ENCODE measurements around the gene ZNF3. TPM values are rescaled to one million over a fixed set of nuclear protein-coding genes. Genes with fewer than 3 reads are reported as not detected.

Gene ZNF3
- total RNA-seq, 4 donors from 2014 or later = 14.5 to 25.4 (median 17.9) TPM

DNA sequence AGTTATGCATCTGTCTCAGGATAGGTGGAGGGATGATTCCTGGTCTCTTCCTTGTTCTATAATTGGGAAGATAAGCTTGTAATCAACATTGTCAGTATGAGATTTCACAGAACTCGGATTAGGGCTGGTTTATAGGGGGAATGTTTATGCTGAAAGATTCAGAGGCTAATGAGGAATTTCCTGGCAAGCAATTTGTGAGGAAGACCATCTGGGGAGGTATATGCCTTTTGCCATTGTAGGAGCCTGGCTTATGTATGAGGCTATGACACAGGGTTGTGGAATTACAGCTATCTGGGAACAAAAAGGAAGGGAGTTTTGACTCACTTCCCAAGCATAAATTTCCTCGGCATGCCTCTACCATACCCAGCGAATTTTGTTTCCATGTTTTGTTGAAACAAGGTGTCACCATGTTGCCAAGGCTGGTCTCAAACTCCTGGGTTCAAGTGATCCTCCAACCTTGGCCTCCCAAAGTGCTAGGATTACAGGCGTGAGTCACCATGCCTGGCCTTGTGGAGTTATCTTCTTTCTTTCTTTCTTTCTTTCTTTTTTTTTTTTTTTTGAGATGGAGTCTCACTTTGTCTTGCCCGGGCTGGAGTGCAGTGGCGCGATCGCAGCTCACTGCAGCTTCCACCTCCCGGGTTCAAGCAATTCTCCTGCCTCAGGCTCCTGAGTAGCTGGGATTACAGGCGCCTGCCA lies 5.7 kb upstream of the ZNF3 start:
- TF ChIP-seq, protein P1, sequence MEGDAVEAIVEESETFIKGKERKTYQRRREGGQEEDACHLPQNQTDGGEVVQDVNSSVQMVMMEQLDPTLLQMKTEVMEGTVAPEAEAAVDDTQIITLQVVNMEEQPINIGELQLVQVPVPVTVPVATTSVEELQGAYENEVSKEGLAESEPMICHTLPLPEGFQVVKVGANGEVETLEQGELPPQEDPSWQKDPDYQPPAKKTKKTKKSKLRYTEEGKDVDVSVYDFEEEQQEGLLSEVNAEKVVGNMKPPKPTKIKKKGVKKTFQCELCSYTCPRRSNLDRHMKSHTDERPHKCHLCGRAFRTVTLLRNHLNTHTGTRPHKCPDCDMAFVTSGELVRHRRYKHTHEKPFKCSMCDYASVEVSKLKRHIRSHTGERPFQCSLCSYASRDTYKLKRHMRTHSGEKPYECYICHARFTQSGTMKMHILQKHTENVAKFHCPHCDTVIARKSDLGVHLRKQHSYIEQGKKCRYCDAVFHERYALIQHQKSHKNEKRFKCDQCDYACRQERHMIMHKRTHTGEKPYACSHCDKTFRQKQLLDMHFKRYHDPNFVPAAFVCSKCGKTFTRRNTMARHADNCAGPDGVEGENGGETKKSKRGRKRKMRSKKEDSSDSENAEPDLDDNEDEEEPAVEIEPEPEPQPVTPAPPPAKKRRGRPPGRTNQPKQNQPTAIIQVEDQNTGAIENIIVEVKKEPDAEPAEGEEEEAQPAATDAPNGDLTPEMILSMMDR (IDR thresholded peaks at IDR 0.05) = no peak
- peak; percentile 43 for ATAC-seq (ENCODE audit: low FRiP score)

GRCh38 chr7:100085515-100085914 lies 4.0 kb upstream of the ZNF3 start:
- TF ChIP-seq, protein P1 (IDR thresholded peaks at IDR 0.05) = no peak

More for the DNA sequence above, 5.7 kb upstream of the ZNF3 start:
- DNase-seq (ENCODE audit: low spot score) = no peak

DNA sequence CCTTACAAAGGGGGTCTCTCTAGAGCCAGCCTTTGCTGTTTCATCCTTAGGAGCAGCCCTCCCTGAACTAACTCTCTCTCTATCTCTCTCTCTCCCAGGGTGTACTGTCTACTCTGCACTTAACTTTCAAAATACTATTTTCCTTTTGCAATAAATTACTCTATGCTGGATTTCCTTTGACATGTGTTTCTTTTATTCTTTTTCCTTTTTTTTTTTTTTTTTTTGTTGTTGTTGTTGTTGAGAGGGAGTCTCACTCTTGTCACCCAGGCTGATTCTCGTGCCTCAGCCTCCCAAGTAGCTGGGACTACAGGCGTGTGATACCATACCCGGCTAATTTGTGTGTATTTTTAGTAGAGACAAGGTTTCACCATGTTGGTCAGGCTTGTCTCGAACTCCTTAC lies 1.5 kb upstream of the ZNF3 start:
- ATAC-seq (ENCODE audit: low FRiP score) (no peak), DNase-seq (ENCODE audit: low spot score) (no peak)
- TF ChIP-seq, protein P1 (IDR thresholded peaks at IDR 0.05) = no peak

More at GRCh38 chr7:100085515-100085914, 4.0 kb upstream of the ZNF3 start:
- no peak for ATAC-seq (ENCODE audit: low FRiP score)
- no peak for DNase-seq (ENCODE audit: low spot score)

DNA sequence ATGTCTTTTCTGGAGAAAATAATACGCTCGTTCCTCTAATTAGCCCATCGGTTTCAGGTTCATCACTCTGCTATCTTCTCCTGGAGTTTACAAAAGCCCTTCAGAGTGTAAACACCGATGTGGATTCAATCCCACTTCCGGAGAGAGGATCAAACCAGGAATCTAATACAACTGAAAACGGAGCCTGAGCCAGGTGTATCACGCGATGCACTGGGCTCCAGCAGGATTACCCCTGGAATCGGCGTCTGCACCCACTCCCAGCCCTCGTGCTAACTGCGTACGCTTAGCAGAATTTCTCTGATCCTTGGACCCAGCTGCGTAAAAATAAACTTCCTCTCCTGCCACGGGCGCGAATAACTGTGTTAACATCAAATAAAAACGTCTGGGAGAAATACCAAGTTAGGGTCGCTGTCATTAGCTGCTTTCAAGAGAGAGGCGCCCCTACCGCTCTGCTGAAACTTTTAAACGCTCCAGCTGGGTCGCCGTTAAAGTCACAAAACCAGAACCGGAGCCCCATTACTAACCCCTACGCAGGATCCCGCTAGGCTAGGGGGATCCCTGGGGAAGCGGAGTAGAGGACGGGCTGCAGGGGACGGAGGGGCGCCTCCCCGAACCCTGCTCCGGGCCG lies 502 bp downstream of the ZNF3 start:
- ATAC-seq (ENCODE audit: low FRiP score) (peak; percentile 25), DNase-seq (ENCODE audit: low spot score) (no peak)
- TF ChIP-seq, protein P1 (IDR thresholded peaks at IDR 0.05) = no peak

DNA sequence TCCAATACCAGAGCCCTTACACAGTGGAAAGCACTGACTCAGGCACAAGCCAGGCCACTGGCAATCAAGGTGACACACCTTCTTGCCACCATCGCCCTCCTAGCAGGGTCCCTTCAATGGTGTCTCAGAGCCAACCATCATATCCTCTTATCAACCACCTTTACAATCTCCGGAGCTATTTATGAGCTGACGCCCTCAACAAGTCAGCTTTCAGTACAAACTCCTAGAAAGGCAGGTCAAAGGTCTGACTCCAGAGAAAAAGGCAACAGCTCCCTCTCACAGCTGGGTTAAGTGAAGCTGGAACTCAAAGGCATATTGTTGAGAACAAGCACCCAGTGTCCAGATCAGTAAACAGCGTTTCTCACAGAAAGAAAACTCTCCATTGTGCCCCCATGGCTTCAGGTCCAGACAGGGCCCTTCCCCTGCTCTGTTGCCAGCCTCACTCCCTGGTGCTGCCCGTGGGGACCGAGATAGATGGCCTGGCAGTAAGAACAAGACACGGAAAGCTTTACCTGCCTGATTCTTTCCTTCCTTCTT lies 2.4 kb downstream of the ZNF3 start:
- no peak for ATAC-seq (ENCODE audit: low FRiP score)
- TF ChIP-seq, protein P1 (IDR thresholded peaks at IDR 0.05) = no peak
- no peak for DNase-seq (ENCODE audit: low spot score)

DNA sequence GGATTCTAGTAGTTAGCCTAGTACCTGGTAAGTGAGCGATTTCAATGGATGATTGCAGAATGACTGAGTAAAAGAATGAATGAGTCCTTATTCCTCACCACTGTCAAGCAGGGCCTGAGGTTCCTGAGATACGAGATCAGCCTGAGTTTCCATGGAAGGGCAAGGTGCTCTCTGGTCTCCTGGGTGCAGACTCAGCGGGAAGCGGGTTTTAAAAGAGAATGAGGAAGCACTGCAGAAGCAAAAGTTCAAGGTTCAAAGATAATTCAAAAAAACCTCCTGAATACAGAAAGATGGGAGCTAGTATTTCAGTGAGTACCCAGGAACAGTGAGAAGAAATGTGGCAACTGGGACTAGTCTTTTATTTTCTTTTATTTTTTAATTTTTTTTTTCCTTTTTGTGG lies 4.3 kb downstream of the ZNF3 start:
- TF ChIP-seq, protein P1 (IDR thresholded peaks at IDR 0.05) = no peak
- DNase-seq (ENCODE audit: low spot score) = no peak
- no peak for ATAC-seq (ENCODE audit: low FRiP score)
